Measurements from ENCODE around the gene WIZ. TPM values are rescaled to one million over a fixed set of nuclear protein-coding genes. Genes with fewer than 3 reads are reported as not detected.

The WIZ gene
- total and polyA plus RNA-seq, 9 of the 15 experiments (the other 6 are each of a cell fraction or from before 2014, with no cell fraction given), result 0.06 to 37.5 (median 4.8) TPM

DNA sequence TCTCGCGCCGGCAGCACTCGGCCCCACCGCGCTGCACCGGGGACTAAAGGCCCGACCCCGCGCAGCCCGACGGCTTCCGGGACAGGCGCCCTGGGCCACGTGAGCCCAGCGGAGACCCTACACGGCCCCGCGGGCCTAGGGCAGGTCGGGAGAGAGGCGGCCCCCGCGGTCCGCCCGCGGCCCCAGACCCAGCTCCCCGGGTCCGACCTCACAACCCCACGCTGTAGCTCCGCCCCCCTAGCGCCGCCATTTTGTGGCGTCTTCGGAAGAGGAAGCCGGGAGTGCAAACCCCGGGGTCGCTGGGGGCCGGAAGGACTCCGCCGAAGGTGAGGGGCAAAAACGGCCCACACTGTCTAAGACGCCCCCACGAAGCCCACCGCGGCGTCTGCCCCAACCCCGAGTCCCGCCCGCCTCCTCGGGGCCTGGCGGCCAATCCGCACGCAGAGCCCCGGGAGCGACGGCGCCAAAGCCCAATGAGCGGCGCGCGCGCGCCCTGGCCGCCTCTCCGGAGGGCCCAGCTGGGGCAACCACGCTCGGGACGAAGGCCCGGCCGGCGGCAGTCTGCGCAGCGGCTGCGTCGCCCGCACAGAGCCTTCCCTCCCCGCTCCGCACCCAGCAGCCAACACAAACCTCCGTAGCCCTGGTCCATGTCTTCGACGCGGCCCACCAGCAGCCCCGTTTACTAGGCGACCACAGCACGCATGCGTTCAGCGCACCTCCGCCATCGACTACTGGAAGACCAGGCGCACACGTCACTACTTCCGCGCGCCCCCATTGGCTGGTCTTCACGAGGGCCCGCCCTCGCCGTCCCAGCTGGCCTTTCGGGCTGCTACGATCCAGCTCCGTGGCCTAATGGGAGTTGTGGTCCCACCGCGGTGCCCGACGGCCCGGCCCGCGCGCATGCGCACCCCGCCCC lies 70.4 kb downstream of the WIZ start, which contains the start of gene AKAP8:
TSS of gene AKAP8 (minus strand) at position 705 of the 916 bp plus-strand sequence. CDS start at position 649, 56 bp downstream.
- intact Hi-C loops (cut with micrococcal nuclease), result loop anchor here (2.0 kb wide), 2 partner anchors 115 to 177 kb away; no protein-coding TSS in a partner anchor
- Histone ChIP-seq H3K36me3 (ENCODE audit: control insufficient read depth, insufficient read depth, low read length) (peaks cover 43% of the 10 kb centered on the region; the same call in 2 of the 3 replicates), H3K9me1 (ENCODE audit: control insufficient read depth, insufficient read depth, low read length) (no peaks in the 10 kb centered on the region), H3K79me2 (ENCODE audit: control insufficient read depth, insufficient read depth, low read length) (peaks cover 51% of the 10 kb centered on the region), H3K27me3 (ENCODE audit: control insufficient read depth in 2 of 2, insufficient read depth in 2 of 2, low read length in 2 of 2) (no peaks in the 10 kb centered on the region; a peak in 1 of 5 replicates), H3K9ac (ENCODE audit: insufficient read depth in 1 of 2, low read depth in 2 of 2, low read length in 2 of 2) (peak within 1 kb of the TSS; percentile 92 to 98), H3K4me1 (replicated peaks in 1 of 2; ENCODE audit: control insufficient read depth in 2 of 2, insufficient read depth in 2 of 2, low read length in 2 of 2) (peaks cover 16 to 37% of the 10 kb centered on the region in 2 experiments), H3K27ac (ENCODE audit: extremely low read depth, low read depth, low read length) (peak within 1 kb of the TSS; percentile 89), H2AFZ (ENCODE audit: low read depth, low read length) (peak within 1 kb of the TSS; percentile 90), H4K20me1 (replicated peaks; ENCODE audit: control insufficient read depth, insufficient read depth, low read length) (peaks cover 25% of the 10 kb centered on the region), H3K9me3 (replicated peaks; ENCODE audit: control insufficient read depth, insufficient read depth, low read depth, low read length) (no peaks in the 10 kb centered on the region), H3K4me2 (ENCODE audit: insufficient read depth, low read length) (peak within 1 kb of the TSS; percentile 98), H3K4me3 (peak within 1 kb of the TSS; percentile 90)
- FAIRE-seq (peak; percentile 97), DNase-seq (ENCODE audit: extremely low read depth in 1 of 4, low spot score in 3 of 4) (peak; percentile 97 to 99 (median 98)), ATAC-seq (peak; percentile 91)
- in situ Hi-C loops (cut with MboI), result no loop called here
- CTCF ChIA-PET (ENCODE audit: low intra/inter-chr PET ratio), result no interaction called here
- 1% methylated on average over 88 of the region's 111 CpGs for WGBS (ENCODE audit: insufficient coverage, low coverage, missing lambda C conversion rate)
- POLR2A ChIA-PET, result interaction anchor here (0.5 to 3.6 kb wide), 25 partner anchors 10 to 173 kb away, joined by 3 to 27 read pairs (median 4); partner anchors contain the start of gene AKAP8L
- TSS peak; percentile 45 for BruUV-seq (replicated peaks)
- TF ChIP-seq ZBED1 (IDR thresholded peaks at IDR 0.05) (peak; percentile 28; the same call in 1 of the 2 replicates), KAT7 (CRISPR knock-in tag; IDR thresholded peaks at IDR 0.05; ENCODE audit: borderline replicate concordance) (peak; percentile 72; the same call in 1 of the 2 replicates), RBM39 (optimal IDR thresholded peaks at IDR 0.05; ENCODE audit: low read depth, low read length) (no peak), FIP1L1 (IDR thresholded peaks at IDR 0.05; ENCODE audit: low read depth, low read length, poor library complexity, severe bottlenecking) (peak; percentile 89), EWSR1 (IDR thresholded peaks at IDR 0.05; ENCODE audit: borderline replicate concordance, low read depth, partially characterized antibody) (no peak), MBD2 (IDR thresholded peaks at IDR 0.05; ENCODE audit: borderline replicate concordance, low read depth) (peak; percentile 95), PHF21A (IDR thresholded peaks at IDR 0.05; ENCODE audit: borderline replicate concordance, low read depth) (no peak), EP400 (IDR thresholded peaks at IDR 0.05) (peak; percentile 67), CEBPB (tag; IDR thresholded peaks at IDR 0.05) (no peak), SPI1 (IDR thresholded peaks at IDR 0.05; ENCODE audit: borderline replicate concordance, low read depth, low read length) (peak; percentile 45; the same call in 1 of the 2 replicates), BRD9 (IDR thresholded peaks at IDR 0.05; ENCODE audit: low read depth, partially characterized antibody) (no peak), TEAD4 (IDR thresholded peaks at IDR 0.05; ENCODE audit: low read length) (no peak; the same call in 1 of the 2 replicates), TEAD4 (CRISPR knock-in tag; IDR thresholded peaks at IDR 0.05; ENCODE audit: borderline replicate concordance) (0 out of 2 replicates have a peak, but pooled peaks have one; percentile 3), IRF2 (CRISPR knock-in tag; IDR thresholded peaks at IDR 0.05) (0 out of 2 replicates have a peak, but pooled peaks have one; percentile 33), POLR2AphosphoS5 (IDR thresholded peaks at IDR 0.05; ENCODE audit: control insufficient read depth, insufficient read depth, low read depth, low read length) (peak; percentile 90), NR2C2 (CRISPR knock-in tag; IDR thresholded peaks at IDR 0.05) (peak; percentile 53; the same call in 1 of the 2 replicates), NR2C2 (tag; IDR thresholded peaks at IDR 0.05) (peak; percentile 86), NR1H2 (CRISPR knock-in tag; IDR thresholded peaks at IDR 0.05) (no peak), ETV5 (CRISPR knock-in tag; IDR thresholded peaks at IDR 0.05; ENCODE audit: low read depth) (no peak), ZNF778 (CRISPR knock-in tag; IDR thresholded peaks at IDR 0.05) (no peak), CBFA2T2 (conservative IDR thresholded peaks at IDR 0.05) (no peak)
- TF ChIP-seq, protein P1, sequence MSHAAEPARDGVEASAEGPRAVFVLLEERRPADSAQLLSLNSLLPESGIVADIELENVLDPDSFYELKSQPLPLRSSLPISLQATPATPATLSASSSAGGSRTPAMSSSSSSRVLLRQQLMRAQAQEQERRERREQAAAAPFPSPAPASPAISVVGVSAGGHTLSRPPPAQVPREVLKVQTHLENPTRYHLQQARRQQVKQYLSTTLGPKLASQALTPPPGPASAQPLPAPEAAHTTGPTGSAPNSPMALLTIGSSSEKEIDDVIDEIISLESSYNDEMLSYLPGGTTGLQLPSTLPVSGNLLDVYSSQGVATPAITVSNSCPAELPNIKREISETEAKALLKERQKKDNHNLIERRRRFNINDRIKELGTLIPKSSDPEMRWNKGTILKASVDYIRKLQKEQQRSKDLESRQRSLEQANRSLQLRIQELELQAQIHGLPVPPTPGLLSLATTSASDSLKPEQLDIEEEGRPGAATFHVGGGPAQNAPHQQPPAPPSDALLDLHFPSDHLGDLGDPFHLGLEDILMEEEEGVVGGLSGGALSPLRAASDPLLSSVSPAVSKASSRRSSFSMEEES (CRISPR knock-in tag; IDR thresholded peaks at IDR 0.05), result no peak

All from K562 (cell line).